HG03066 (cell line): ENCODE data around the gene OR5AC2.

Experiments used
- ATAC-seq: cut with Tn5 transposase; IDR thresholded peaks from one replicate; pipeline ENCODE4 v1.9.1; 2021; ENCODE audit warnings: low read depth; ENCODE audit not compliant: unreplicated experiment

Gene OR5AC2, protein sequence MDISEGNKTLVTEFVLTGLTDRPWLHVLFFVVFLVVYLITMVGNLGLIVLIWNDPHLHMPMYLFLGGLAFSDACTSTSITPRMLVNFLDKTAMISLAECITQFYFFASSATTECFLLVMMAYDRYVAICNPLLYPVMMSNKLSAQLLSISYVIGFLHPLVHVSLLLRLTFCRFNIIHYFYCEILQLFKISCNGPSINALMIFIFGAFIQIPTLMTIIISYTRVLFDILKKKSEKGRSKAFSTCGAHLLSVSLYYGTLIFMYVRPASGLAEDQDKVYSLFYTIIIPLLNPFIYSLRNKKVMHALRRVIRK

GRCh38 chr3:98086873-98087272 is at the start of gene OR5AC2:
OR5AC2 (plus strand) TSS chr3:98087173; CDS start chr3:98087173, 0 bp downstream.
- ATAC-seq: no peak

DNA sequence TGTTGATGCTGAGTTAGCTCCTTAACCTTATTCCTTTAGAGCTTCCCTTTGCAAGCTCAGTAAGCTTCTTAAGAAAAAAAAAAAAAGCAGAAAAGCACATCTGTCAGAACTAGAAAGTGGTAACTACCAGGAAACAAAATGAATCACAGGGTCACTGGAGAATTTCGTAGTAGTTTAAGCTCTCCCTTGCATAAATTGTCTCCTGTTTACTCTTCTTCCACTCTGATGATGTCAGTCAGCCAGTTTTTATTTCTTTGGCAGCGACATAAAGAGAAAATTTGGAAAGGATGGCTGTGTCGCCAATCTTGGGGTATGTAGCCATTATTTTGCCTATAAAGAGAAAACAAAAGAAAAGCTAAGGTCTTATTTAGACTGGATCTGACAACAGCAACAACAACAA is 48.7 kb upstream of the OR5AC2 start:
- no peak for ATAC-seq

DNA sequence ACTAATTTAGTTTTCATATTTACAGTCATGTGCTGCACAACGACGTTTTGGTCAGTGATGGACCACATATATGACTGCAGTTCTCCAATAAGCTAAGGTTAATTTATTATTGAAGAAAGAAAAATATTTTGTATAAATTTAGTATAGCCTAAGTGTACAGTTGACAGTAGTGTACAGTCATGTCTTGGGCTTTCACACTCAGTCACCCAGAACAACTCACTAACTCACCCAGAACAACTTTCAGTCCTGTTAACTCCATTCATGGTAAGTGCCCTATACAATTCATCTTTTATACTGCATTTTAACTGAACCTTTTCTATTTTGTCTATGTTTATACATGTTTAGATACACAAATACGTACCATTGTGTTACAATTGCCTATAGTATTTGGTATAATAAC is 48.1 kb upstream of the OR5AC2 start:
- peak; percentile 16 for ATAC-seq

GRCh38 chr3:98039322-98040024 is 47.5 kb upstream of the OR5AC2 start:
- peak; percentile 92 for ATAC-seq

GRCh38 chr3:98041350-98041749 is 45.6 kb upstream of the OR5AC2 start:
- no peak for ATAC-seq

- no peak for ATAC-seq
These were observed 38.4 kb upstream of the OR5AC2 start for GRCh38 chr3:98048586-98048985.

DNA sequence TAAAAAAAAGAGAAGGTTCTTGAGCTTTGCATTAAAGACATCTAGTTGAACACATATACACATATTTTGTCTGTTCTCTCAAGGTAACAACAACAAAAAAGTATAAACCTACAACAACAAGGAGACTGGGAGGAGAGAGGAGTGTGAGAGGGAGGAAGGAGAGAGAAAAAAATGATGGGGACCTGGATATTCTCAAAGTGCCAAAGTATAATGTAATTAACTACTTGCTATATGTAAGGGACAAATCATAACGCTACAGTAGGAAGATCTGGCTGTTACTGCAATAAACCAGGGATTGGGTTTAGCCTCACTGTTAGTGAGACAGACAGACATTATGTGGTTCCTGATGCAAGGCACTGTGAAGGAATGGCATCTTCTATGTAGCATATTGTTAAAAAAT is 37.7 kb upstream of the OR5AC2 start:
- ATAC-seq: no peak

GRCh38 chr3:98056035-98056434 is 30.9 kb upstream of the OR5AC2 start:
- no peak for ATAC-seq

DNA sequence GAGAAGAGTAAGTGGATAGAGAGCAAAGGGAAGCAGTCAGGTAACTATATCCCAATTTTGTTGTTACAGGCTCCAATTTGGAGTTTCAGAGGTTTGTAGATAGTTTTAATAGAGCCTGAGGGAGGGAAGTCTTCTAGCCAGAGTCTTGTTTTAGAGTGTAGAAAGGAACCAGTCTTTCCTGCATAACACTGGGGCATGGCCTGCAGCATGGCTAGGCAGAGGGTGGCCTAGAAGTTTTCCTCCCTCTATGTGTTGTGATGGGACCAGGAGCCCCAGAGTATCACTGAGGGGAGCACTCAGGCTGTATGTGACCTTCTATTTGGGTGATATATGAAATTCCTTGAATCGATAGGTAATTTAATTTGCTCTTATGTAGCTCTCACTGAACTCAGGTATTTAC is 29.3 kb upstream of the OR5AC2 start:
- no peak for ATAC-seq

DNA sequence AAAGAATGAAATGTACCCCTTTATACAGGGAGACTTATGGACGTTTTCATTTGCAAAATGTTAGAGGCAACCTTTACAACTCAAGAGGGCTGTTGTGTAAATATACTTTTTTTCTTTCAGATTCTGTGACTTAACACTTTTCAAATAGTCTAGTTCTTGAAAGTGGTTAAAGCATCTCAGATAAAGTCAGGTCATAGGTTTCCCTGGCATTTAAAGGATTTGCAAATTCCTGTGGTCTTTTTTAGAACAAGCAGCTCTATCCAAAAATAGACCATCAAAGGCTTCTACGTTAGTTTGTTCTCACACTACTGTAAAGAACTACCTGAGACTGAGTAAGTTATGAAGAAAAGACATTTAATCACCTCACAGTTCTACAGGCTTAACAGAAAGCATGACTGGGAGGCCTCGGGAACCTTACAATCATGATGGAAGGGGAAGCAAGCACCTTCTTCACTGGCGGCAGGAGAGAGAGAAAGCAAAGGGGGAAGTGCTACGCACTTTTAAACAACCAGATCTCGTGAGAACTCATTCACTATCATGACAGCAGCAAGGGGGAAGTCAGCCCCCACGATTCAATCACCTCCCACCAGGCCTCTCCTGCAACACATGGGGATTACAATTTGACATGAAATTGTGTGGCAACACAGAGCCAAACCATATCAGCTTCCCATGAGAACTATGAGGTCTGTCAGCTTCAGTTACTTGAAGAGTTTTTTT is 28.6 kb upstream of the OR5AC2 start:
- ATAC-seq: no peak

DNA sequence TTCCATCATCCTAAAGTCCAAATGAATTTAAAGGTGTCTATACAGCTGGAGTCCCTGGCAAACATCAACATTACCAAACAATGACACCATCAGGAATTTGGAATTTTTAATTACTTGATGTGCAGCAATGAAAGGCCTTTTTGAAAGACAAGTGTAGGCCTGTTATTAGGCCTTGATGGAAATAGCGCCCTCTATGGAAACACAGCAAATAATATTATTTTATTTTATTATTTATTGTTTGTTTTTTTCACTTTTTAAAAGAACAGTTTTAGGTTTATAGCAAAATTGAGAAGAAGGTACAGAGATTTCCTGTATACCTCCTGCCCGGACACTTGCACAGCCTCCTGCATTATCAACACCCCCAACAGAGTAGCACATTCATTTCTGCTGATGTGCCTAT is 18.1 kb upstream of the OR5AC2 start:
- no peak for ATAC-seq

DNA sequence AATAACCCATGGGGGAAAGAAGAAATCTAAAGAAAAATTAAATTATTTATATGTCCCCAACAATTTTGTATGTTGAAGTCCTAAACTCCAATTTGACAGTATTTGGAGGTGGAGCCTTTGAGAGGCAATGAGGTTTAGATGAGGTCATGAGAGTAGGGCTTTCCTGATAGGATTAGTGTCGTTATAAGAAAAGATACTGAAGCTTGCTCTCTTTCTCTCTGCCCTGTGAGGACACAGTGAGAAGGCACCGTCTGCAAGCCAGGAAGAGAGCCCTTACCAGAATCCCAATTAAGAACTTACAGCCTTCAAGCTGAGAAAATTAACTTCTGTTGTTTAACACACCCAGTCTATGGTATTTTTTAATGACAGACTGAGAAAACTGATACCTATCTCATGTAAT is 16.1 kb upstream of the OR5AC2 start:
- no peak for ATAC-seq

DNA sequence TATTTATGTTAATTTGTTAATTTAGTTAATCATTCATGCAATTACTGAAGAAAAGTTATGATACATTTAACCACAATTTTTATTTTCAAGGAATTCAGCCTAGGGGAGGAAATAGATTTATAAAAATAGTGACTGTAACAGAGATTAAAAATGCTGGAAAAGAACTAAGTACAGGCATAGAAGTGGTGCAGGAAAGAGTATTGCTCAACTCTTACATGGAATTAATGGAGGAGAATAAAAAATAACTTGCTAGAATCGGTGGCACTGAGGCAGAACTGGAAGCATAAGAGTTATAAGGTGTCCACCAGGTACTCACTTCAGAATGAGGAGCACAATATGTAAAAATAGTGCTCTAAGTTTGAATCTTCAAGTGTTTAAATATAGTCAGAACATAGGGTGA is 13.5 kb upstream of the OR5AC2 start:
- ATAC-seq: no peak

DNA sequence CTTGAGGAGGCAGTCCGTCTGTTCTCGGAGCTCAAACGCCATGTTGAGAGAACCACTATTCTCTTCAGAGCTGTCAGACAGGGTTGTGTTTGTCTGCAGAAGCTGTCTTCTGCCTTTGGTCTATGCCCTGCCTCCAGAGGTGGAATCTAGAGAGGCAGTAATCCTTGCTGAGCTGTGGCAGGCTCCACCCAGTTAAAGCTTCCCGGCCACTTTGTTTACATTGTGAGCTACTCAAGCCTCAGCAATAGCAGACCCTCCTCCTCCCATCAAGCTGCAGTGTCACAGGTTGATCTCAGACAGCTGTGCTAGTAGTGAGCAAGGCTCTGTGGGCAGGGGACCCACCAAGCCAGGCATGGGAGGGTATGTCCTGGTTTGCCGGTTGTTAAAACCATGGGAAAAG is 8.9 kb downstream of the OR5AC2 start:
- ATAC-seq: no peak

GRCh38 chr3:98099848-98100247 is 12.9 kb downstream of the OR5AC2 start:
- no peak for ATAC-seq

DNA sequence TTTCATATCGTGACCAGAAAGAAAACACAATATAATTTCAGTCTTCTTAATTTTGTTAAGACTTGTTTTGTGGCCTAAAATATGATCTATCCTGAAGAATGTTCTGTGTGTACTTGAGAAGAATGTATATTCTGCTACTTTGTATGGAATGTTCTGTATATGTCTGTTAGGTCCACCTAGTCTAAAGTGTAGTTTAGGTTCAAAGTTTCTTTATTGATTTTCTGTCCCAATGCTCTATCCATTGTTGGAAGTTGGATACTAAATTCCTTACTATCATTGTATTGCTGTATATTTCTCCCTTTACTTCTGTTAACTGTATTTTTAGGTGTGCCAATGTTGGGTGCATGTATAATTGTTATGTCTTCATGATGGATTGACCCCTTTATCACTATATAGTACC is 21.2 kb downstream of the OR5AC2 start:
- ATAC-seq: no peak

- ATAC-seq: no peak
These were observed 23.0 kb downstream of the OR5AC2 start for GRCh38 chr3:98109807-98110549.

DNA sequence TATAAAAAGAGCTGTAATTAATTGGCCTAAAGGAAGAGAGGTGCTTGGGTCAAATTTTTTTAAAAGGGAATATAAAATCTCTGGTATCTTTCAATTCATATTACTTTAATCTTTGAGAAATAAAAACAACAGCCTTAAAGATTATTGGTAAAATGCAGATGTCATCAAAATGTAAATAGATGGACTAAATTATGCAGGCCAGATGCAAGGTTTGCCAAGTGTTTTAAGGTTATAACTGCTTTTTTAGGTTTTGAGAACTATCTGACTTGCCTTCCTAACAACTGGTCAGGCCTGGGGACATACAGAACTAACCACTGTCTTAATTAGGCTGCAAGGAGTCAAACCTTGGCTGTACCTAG is 23.6 kb downstream of the OR5AC2 start:
- no peak for ATAC-seq

DNA sequence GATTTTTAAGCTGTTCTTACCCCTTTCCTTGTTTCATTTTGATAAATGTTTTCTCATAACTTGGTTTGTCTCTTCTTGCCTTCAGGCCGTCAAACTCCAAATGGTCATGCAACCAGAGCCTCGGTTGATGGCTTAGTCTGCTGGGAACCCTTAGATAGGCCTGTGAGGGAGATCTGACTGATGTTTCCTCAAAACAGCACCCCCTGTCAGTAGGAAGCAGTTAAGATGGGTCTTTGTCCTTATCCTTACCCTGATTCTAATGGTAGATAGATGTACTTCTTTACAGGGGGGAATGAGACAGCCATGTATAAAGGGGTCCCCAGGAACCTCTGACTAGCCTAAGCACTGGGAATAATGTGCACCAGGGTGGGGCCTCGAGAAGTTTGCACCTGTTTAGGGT is 27.3 kb downstream of the OR5AC2 start:
- no peak for ATAC-seq

- ATAC-seq: no peak
These were observed 28.7 kb downstream of the OR5AC2 start for GRCh38 chr3:98115717-98116116.

DNA sequence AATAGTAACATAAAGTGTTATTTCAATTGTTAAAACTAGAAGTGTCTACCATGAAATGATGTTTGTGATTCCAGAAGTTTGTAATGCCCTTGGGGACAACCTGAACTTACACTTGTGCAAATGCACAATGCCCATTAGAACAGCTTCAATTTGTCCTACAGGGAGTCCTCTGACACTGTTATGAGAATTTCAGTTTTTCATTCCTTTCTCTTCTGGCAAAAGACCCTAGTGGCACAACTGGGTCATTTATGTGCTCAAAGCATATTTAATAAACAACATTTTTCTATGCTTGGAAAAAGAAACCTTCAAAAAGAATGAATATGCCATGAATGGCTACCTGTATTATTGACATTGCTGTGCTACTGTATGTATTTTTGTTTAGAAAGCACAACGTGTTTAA is 43.4 kb downstream of the OR5AC2 start, which contains the start of gene OR5H1:
Gene OR5H1, plus strand, starts transcription at position 301 of the 400 bp plus-strand sequence. CDS start 1,977 bp downstream, outside the sequence.
- no peak for ATAC-seq
